GM13977 (cell line): ENCODE data around the gene SOX1.

ENCODE experiments used
- DNase-seq: peaks from one replicate; pipeline ENCODE4 v3.0.0; 2012; ENCODE audit warnings: low spot score
- in situ Hi-C: fragments of 300-500 bp; cut with MboI; formaldehyde crosslinking; loops from one replicate; pipeline ENCODE4 v1.12.0; 2022; ENCODE audit warnings: low sequenced_read_pairs, low pct_unique_long_range_greater_than_20kb, mixed read lengths, inconsistent platforms; ENCODE audit not compliant: unreplicated experiment
- TF ChIP-seq, protein P1 (sequence below): IDR thresholded peaks from 2 replicates; pipeline ENCODE4 v1.5.1; 2012; ENCODE audit warnings: mild to moderate bottlenecking, control low read depth; ENCODE audit not compliant: insufficient read depth; ENCODE audit errors: extremely low read depth, missing control alignments

Gene SOX1

DNA sequence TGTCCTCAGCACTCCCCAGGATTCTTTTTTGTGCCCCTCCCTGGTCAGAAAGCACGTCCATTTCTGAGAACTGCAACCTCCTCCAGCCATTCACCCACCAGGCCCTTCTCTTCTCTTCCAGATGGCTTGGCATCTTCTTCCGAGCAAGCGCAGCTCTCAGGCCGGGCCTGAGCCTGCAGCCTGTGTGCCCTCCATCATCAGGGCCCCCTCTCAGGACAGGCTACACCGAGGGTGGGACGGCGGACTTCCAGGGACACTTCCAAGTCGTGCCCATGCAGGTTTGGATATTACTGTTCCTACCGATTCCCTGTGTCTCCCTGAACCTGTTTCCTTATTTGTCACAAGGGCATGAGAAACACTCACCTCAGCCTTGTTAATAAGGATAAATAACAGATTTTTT, 28.4 kb downstream of the SOX1 start:
- no peak for DNase-seq
- in situ Hi-C loops: no loop called here
- TF ChIP-seq, protein P1, sequence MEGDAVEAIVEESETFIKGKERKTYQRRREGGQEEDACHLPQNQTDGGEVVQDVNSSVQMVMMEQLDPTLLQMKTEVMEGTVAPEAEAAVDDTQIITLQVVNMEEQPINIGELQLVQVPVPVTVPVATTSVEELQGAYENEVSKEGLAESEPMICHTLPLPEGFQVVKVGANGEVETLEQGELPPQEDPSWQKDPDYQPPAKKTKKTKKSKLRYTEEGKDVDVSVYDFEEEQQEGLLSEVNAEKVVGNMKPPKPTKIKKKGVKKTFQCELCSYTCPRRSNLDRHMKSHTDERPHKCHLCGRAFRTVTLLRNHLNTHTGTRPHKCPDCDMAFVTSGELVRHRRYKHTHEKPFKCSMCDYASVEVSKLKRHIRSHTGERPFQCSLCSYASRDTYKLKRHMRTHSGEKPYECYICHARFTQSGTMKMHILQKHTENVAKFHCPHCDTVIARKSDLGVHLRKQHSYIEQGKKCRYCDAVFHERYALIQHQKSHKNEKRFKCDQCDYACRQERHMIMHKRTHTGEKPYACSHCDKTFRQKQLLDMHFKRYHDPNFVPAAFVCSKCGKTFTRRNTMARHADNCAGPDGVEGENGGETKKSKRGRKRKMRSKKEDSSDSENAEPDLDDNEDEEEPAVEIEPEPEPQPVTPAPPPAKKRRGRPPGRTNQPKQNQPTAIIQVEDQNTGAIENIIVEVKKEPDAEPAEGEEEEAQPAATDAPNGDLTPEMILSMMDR: no peak

DNA sequence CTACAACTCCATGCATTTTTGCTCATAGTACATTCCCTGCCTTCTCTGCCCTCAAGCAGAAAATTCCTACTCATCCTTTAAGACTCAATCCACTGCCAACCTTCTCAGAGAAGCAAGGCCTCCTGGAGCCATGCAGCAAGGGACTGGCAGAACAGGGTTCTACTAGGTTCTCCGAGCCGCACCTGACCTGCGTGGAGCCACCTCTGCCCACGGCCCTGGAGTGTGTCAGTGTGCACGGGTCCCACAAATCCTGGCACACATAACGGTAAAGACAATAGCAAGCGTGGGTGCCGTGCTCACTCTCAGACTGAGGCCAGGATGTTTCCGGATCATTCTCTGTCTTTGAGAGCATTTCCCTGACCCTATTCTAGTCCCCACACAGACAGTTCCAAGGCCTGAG, 30.0 kb downstream of the SOX1 start:
- in situ Hi-C loops: no loop called here
- no peak for DNase-seq
- TF ChIP-seq, protein P1: no peak

DNA sequence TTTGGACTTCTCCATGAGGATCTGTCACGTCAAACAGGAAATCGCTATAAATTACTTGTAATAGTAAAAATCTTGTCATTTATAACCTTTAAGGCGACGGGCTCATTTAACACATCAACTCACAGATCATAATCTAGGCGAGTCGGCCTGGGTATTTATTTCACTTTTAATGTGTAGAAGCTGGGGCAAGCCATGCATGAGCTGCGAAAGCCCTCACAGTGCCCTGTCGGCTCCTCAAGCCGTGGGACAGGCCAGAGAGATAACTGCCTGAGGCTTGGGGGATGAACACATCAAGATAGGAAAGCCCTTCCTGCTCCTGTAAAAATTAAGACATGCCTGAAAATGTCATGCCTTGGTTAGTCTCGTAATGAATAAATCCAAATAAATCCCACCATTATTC, 30.8 kb downstream of the SOX1 start:
- no peak for DNase-seq
- in situ Hi-C loops: no loop called here
- TF ChIP-seq, protein P1: no peak

DNA sequence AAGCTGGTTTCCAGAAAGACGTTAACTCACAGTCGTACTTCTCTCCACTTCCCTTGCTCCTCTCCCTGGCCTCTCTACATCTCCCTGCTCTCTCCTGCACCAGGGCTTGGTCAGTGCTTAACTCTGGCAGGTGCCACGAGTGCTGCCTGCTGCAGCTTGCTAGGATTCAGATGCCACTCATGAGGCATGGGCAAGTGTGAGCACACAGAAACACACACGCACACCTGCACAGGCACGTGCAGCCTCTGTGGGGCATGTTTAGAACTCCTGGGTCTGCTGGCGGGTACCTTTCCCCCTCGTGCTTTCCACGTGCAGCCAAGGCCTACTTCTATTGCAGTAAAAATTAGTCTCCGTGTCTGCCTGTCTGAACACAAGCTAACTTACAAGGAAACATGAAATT, 31.8 kb downstream of the SOX1 start:
- DNase-seq: no peak
- TF ChIP-seq, protein P1: no peak
- in situ Hi-C loops: no loop called here

DNA sequence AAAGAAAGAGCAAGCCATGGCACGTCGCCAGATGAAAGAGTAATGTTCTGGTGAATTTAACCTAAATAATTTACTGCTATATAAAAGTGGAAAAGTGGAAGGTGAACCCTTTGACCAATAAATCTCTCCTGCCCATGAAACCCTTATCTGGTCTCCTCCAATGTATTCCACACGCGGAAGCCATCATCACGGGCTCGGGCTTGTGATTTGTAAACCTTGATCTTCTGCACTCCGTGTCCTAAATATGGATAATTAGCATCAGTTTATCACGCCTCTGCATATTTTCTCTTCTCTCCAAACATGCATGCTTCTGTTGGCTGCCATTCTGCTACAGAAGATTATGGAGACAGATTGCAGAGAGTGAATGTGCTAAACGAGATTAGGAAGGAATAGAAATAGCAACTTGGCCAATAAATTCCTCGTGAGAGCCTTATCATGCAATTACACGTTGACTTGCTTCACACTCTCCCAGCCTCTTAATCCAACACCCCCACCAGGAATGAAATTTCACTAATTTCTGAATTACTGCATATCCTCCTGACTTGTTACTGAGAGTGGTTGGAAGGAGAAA, 34.5 kb downstream of the SOX1 start:
- TF ChIP-seq, protein P1: no peak
- DNase-seq: no peak
- in situ Hi-C loops: no loop called here

DNA sequence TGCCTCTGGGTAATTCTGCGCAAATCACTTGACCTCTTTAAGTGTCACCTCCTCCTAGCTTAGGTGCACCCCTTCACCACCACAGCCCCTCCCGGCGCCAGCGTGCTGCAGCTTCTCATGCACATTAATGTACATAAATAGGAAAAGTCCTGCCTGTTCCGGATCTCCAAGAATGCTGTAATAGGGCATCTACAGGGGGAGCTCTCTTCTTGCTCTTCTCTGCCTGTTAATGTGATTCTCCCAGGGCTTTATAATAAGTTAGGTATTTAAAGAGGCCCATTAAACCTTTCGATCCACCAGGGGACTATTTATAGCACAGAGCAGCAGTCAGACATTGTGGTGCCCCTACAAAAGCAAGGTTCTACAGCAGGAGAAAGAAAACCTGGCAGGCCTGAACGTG, 35.3 kb downstream of the SOX1 start:
- DNase-seq: no peak
- TF ChIP-seq, protein P1: no peak
- in situ Hi-C loops: no loop called here
